Measurements from ENCODE around the gene CTCF.

DNA sequence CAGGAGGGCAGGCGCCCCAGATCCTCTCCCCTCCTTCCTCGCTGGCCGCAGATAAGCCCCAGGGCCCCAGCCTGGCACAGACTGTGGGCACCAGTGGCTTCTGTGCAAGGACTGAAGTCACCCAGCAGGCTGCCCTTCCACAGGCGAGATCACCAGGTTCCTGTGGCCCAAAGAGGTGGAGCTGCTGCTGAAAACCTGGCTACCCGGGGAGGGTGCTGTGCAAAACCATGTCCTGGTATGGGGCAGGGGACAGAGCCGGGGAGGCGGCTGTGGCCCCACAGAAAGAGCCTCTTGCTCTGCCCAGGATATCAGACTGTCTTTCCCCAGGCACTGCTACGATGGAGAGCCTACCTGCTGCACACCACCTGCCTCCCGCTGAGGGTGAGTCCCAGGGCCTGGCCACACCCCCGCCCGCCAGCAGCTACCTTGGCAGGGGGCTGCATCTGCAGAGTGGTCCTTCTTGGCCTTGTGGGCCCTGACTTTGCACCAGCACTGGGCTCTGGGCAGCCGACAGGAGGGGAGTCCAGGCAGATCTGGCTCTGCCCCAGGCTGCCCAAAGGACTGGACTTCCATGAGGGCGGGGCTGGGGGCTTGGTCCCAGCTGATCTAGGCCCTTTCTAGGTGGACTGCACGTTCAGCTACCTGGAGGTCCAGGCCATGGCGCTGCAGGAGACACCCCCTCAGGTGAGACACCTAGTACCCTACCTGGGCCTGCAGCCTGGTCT is 83.2 kb downstream of the CTCF start:
- TF ChIP-seq, protein P1, sequence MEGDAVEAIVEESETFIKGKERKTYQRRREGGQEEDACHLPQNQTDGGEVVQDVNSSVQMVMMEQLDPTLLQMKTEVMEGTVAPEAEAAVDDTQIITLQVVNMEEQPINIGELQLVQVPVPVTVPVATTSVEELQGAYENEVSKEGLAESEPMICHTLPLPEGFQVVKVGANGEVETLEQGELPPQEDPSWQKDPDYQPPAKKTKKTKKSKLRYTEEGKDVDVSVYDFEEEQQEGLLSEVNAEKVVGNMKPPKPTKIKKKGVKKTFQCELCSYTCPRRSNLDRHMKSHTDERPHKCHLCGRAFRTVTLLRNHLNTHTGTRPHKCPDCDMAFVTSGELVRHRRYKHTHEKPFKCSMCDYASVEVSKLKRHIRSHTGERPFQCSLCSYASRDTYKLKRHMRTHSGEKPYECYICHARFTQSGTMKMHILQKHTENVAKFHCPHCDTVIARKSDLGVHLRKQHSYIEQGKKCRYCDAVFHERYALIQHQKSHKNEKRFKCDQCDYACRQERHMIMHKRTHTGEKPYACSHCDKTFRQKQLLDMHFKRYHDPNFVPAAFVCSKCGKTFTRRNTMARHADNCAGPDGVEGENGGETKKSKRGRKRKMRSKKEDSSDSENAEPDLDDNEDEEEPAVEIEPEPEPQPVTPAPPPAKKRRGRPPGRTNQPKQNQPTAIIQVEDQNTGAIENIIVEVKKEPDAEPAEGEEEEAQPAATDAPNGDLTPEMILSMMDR (IDR thresholded peaks at IDR 0.05 in 2 of 3, conservative IDR thresholded peaks at IDR 0.05 in 1 of 3; ENCODE audit: control insufficient read depth in 2 of 3, extremely low read depth in 1 of 3, insufficient read depth in 1 of 3, low read depth in 3 of 3, low read length in 3 of 3), result no peak
- TF ChIP-seq YY1 (IDR thresholded peaks at IDR 0.05; ENCODE audit: low read depth, low read length) (no peak), NR2C2 (IDR thresholded peaks at IDR 0.05; ENCODE audit: borderline replicate concordance, control insufficient read depth, insufficient read length, low read depth) (no peak)
- TF ChIP-seq, protein P2, sequence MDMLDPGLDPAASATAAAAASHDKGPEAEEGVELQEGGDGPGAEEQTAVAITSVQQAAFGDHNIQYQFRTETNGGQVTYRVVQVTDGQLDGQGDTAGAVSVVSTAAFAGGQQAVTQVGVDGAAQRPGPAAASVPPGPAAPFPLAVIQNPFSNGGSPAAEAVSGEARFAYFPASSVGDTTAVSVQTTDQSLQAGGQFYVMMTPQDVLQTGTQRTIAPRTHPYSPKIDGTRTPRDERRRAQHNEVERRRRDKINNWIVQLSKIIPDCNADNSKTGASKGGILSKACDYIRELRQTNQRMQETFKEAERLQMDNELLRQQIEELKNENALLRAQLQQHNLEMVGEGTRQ (IDR thresholded peaks at IDR 0.05; ENCODE audit: borderline replicate concordance, low read depth, low read length), result no peak
